ENCODE measurements around the gene PLXDC1.

GRCh38 chr17:39108461-39109375, 42.7 kb downstream of the PLXDC1 start:
- TF ChIP-seq CTCF (conservative IDR thresholded peaks at IDR 0.05 in 1 of 2, IDR thresholded peaks at IDR 0.05 in 1 of 2; ENCODE audit: low read depth in 1 of 2, low read length in 2 of 2) (no peak), EZH2 (IDR thresholded peaks at IDR 0.05; ENCODE audit: low read length, missing control alignments) (no peak)

Measured in fibroblast of lung (primary cell).